IMR-90 (cell line): ENCODE measurements around the gene SMIM21.

ENCODE experiments used
- BHLHE40 ChIP-seq: fragments of 150-350 bp; IDR thresholded peaks from 2 replicates; pipeline ENCODE4 v1.6.1; 2016; ENCODE audit warnings: mild to moderate bottlenecking, low read depth, low read length
- RFX5 ChIP-seq: IDR thresholded peaks from 2 replicates; pipeline ENCODE4 v1.8.0; 2012; ENCODE audit warnings: low read depth, mild to moderate bottlenecking, low read length, moderate library complexity
- SMC3 ChIP-seq: fragments of 150-350 bp; IDR thresholded peaks from 2 replicates; pipeline ENCODE4 v1.6.1; 2016; ENCODE audit warnings: low read depth, mild to moderate bottlenecking, antibody characterized with exemption, low read length, moderate library complexity
- TF ChIP-seq, protein P1 (sequence below): fragments of 150-350 bp; IDR thresholded peaks from 2 replicates; pipeline ENCODE4 v1.6.1; 2016; ENCODE audit warnings: low read depth, mild to moderate bottlenecking, low read length, moderate library complexity, borderline replicate concordance
- TF ChIP-seq, protein P2 (sequence below): conservative IDR thresholded peaks from 2 replicates; pipeline ENCODE4 v1.5.1; 2012; ENCODE audit warnings: mild to moderate bottlenecking, low read depth, low read length, improper control_type of control experiment
- TF ChIP-seq, protein P3 (sequence below): fragments of 150-350 bp; IDR thresholded peaks from 2 replicates; pipeline ENCODE4 v1.6.1; 2017; ENCODE audit warnings: mild to moderate bottlenecking, antibody characterized with exemption, low read length, low read depth

DNA sequence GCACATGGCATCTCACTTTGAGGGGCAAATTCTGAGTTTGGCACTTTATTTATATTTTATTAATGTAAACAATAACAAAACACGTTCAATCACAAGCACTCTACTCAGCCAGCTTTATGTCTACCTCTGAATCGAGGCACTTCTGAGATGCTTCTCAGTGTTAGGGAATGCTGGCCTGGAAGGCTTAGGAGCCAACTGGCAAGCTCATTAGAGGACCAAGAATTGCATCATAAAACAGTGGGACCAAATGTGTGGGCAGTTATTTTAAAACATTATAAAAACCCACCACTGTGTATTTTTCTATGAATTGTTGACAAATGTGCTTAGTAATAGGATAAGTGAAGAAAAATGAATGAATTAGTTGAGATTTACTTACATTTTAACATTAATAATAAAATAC, 46.8 kb upstream of the SMIM21 start:
- TF ChIP-seq, protein P1, sequence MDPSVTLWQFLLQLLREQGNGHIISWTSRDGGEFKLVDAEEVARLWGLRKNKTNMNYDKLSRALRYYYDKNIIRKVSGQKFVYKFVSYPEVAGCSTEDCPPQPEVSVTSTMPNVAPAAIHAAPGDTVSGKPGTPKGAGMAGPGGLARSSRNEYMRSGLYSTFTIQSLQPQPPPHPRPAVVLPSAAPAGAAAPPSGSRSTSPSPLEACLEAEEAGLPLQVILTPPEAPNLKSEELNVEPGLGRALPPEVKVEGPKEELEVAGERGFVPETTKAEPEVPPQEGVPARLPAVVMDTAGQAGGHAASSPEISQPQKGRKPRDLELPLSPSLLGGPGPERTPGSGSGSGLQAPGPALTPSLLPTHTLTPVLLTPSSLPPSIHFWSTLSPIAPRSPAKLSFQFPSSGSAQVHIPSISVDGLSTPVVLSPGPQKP = no peak
- TF ChIP-seq, protein P2, sequence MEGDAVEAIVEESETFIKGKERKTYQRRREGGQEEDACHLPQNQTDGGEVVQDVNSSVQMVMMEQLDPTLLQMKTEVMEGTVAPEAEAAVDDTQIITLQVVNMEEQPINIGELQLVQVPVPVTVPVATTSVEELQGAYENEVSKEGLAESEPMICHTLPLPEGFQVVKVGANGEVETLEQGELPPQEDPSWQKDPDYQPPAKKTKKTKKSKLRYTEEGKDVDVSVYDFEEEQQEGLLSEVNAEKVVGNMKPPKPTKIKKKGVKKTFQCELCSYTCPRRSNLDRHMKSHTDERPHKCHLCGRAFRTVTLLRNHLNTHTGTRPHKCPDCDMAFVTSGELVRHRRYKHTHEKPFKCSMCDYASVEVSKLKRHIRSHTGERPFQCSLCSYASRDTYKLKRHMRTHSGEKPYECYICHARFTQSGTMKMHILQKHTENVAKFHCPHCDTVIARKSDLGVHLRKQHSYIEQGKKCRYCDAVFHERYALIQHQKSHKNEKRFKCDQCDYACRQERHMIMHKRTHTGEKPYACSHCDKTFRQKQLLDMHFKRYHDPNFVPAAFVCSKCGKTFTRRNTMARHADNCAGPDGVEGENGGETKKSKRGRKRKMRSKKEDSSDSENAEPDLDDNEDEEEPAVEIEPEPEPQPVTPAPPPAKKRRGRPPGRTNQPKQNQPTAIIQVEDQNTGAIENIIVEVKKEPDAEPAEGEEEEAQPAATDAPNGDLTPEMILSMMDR = no peak
- TF ChIP-seq BHLHE40 (no peak), SMC3 (no peak), RFX5 (no peak)
- TF ChIP-seq, protein P3, sequence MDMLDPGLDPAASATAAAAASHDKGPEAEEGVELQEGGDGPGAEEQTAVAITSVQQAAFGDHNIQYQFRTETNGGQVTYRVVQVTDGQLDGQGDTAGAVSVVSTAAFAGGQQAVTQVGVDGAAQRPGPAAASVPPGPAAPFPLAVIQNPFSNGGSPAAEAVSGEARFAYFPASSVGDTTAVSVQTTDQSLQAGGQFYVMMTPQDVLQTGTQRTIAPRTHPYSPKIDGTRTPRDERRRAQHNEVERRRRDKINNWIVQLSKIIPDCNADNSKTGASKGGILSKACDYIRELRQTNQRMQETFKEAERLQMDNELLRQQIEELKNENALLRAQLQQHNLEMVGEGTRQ = no peak
